HG02884 (cell line): Measurements from ENCODE around the gene ZFHX3.

Experiments
- ATAC-seq: cut with Tn5 transposase; IDR thresholded peaks from one replicate; pipeline ENCODE4 v1.9.1; 2021; ENCODE audit warnings: mild to moderate bottlenecking, moderate library complexity; ENCODE audit not compliant: unreplicated experiment

The ZFHX3 gene

GRCh38 chr16:73041676-73042075 lies 6.3 kb downstream of the ZFHX3 start:
- ATAC-seq = no peak

GRCh38 chr16:73040735-73041402 lies 7.1 kb downstream of the ZFHX3 start:
- ATAC-seq = no peak

- ATAC-seq = no peak
These were observed 7.8 kb downstream of the ZFHX3 start for GRCh38 chr16:73040136-73040535.

- no peak for ATAC-seq
These were observed 9.9 kb downstream of the ZFHX3 start for GRCh38 chr16:73037845-73038570.

DNA sequence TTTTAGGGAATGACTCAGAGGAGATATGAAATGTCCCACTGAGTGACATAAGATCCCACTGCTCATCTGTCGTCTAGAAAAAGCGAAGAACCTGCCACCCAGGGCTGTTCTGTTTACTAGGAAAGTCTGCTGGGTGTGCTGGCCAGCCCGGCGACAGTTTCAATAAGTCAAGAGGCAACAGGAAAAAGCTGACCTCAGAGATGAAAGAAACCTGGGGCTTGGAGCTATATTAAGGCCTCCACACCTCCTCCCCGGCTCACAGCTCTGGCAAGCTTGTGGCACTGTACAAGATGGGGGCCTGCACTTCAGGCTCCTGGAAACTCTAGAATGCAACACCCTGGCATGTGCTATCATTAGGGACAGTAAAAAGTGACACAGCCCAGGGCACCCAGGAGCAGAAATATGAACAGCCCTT lies 10.6 kb downstream of the ZFHX3 start:
- ATAC-seq = no peak

DNA sequence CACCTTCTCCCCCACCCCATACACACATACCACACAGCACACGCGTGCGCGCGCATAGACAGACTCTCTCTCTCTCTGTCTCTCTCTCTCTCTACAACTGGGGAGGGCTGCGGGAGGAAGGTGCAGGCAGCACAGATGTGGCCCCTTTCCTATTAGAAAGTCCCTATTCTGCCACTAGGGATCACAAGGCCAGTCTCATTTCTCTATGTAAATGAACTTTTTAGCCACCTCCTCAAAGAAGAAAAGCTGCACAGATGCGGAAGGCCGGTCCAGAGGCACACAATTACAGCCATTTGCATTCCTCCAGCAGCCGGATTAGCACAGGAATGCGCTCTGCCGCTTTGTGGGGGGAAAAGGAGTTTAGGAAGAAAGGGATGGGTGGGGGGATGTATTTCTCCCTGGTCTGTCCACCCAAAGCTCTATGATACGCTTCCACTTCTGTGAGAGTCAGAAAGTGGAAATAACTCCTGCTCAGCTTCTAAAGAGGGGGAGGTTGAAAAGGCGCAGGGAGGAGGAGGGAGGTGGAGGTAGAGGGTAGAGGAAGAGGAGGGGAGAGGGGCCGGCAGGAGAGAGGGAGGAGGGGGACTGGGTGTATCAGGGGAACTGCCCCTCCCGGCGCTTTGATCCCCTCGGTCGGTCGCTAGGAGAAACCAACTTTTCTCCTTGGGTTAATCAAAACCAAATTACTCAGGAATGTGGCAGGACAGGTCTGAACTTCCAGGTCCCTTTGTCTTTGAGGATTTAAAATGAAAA lies 11.7 kb downstream of the ZFHX3 start:
- peak; percentile 71 for ATAC-seq

GRCh38 chr16:73034374-73034773 lies 13.6 kb downstream of the ZFHX3 start:
- ATAC-seq = peak; percentile 37

DNA sequence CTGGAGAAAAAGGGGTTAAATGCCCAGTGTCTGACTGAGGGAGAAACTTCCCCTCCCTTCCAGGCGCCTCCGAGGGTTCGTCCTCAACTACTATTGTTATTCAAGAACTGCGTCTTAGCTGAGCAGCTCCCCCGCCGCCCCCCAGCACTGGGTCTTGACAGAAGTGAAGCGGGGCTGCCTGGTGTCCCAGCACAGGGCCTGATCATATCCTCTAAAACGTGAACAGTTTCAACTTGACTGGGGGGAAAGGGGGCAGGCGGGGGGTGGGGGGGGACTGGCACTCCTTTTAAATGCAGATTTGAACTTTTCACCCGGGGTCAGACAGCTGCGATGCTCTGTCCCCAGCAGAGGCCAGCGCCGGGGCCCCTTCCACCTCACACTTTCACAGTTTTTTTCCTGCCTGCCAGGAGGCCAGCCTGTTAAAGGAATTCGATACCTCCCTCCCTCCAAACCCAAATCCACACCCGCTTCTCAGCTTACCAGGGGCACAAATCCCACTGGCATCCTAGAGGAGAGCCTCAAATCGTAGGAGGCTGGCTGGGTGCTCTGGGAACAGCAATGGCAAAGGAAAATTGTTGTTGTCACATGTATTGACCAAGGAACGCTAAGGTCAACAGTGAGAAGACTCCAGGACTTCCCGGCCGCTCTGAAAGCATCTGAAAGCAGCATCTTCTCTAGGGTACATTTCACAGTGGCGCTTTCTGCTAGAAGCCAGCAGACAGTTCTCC lies 14.5 kb downstream of the ZFHX3 start:
- no peak for ATAC-seq

DNA sequence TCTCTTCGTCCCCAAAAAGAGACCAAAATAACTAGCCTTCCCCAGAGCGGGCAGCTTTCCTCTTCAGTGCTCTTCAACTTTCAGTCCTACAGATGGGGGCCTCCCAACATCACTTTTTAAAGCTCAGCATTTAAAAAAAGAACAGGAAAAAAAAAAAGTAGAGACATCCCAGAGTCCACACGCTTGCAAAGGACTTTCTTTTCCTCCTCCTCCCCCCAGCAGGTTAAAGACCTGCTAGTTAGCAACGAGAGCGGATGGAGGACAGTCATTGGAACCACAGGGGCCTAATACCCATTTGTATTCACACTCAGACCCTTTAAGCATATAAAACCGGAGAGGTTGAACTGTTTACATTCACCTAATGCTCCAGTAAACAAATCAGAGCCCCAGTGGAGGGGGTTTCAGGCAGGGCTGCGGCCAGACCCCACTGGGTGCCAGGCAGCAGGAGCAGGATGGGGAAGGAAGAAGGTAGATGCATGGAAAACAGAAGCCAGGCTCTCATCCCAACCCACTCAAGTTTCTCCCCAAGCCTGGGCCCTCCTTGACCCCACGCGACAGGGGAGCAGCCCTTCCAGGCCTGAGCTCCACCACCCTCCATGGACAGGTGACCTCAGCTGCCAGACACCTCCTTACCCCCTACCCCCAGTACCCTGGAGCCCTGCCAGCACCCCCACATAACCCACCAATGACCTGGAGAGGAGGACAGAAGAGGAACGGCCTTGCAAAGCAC lies 15.2 kb downstream of the ZFHX3 start:
- no peak for ATAC-seq

- no peak for ATAC-seq
These were observed 15.9 kb downstream of the ZFHX3 start for GRCh38 chr16:73031984-73032383.

DNA sequence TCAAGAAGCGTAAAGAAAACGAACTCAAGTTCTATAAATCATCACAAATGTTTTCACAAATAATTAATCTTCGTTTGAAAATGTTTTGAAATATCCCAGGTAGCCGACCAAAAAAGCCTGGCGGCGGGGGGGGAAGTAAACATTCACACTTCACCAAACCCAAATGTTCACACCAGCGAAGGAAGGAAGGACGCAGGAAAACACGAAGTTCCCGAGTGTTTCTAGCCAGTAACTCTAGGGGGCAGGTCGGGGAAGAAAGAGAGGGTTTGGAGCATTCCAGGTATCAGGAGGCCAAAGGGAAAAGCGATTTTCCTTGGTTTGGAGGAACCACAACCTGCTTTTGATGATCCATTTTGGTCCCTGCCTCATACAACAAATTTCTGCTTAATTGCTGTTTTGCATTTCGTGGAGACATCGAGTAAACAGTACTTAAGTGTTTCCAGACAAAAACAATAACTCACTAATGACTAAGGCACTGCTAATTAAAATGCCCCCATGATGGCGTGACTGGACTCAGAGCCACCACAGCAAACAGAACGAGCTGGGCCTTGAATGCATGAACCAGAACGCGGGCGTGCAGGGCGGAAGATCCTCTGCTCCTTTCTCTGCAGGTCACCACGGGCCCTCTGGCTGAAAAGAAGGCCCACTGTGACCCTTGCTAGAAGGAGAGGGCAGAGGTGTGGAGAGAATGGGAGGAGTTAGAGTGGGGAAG lies 16.6 kb downstream of the ZFHX3 start:
- ATAC-seq = no peak

- ATAC-seq = no peak
These were observed 19.1 kb downstream of the ZFHX3 start for GRCh38 chr16:73028721-73029361.

DNA sequence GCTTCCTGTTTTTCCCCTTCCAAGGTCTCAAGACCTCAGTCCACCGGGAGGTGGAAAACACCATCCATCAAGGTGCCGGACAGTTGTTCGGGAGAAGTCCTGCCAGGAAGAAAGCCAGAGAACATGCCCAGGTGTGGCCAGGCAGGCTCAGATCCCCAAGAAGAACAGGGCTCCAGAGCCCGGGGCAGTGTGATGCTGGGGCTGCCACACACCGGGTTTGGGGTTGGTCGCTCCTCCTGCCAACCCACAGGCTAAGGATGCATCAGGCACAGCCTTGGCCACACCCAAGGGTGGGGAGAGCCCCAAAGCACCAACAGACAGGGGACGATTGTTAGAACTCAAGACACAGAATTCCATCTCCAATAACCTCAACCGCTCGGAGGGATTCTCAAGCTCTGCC lies 19.7 kb downstream of the ZFHX3 start:
- ATAC-seq = no peak

DNA sequence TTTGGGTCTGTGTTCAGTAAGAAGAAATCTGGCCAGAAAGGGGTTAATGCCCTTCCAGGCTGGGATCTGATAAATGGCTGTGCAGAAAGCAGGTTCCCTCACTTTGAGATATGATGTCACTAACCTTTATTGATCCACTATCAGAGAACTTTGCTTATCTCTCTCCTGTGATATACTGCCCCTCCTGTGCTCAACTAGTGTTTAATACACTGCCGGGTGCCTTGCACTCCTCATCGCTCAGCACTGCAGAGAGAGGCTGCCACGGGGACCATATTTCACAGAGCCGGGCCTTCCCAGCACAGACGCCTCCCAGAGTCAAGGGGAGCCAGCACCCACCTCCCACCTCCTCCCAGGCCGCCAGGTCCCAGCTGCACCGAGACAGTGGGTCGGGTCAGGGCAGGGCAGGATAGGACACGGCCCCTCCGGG lies 20.2 kb downstream of the ZFHX3 start:
- no peak for ATAC-seq

- no peak for ATAC-seq
These were observed 20.9 kb downstream of the ZFHX3 start for GRCh38 chr16:73026754-73027684.

DNA sequence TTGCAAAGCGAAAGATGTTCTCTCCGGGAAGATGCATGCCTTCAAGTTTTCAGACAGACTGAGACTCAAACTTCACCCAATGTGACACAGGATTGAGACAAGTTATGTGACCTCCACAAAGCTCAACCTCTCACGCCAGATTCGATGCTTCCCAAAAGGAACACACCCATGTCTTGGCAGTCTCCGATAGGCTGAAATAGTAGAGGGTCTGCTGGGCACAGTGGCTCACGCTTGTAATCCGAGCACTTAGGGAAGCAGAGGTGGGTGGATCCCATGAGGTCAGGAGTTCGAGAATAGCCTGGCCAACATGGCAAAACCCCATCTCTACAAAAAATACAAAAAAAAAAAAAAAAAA lies 22.1 kb downstream of the ZFHX3 start:
- ATAC-seq = no peak

DNA sequence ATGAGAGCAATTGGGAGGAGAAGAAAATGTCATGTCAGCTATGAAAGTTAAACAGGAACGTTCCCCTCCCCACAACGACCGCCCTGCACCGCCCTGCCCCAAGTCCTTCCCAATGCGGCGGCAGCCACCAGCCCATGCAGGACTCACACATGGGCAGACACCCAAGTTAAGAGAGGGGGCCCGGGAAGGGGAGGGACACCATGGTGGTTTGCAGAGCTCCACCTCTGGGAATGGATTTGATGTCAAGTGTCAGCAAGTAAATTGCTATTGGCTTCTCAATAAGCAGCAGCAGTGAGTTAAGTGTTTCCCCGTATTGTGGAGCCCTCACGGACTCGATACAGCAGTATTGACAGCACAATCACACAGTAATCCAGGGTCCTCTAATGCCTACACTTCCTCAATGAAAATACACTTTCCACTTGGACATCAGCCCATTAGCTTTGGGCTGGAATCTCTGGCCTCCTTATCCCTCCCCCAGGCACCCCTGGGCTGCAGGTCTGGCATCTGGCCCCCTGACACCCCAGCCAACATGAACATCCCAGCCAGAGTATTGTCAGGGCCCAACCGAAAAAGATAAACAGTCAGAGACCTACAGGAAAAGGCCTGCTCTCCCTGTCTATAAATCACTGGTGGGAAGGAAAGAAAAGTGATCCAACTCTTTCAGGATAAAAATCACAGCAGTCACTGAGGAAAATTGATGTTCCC lies 22.6 kb downstream of the ZFHX3 start:
- no peak for ATAC-seq

GRCh38 chr16:73024571-73025105 lies 23.3 kb downstream of the ZFHX3 start:
- ATAC-seq = no peak
